ENCODE measurements around the gene ZNF324. TPM values are rescaled to one million over a fixed set of nuclear protein-coding genes. Genes with fewer than 3 reads are reported as not detected.
"Not testable (repeated sequence)": the region's sequence is repeated elsewhere in the genome, so short reads cannot be mapped to it uniquely, and the experiment has no call there.

The ZNF324 gene
- polyA plus RNA-seq, 1 of the 3 experiments (the other 2 are of a cell fraction), result 5.6 TPM

DNA sequence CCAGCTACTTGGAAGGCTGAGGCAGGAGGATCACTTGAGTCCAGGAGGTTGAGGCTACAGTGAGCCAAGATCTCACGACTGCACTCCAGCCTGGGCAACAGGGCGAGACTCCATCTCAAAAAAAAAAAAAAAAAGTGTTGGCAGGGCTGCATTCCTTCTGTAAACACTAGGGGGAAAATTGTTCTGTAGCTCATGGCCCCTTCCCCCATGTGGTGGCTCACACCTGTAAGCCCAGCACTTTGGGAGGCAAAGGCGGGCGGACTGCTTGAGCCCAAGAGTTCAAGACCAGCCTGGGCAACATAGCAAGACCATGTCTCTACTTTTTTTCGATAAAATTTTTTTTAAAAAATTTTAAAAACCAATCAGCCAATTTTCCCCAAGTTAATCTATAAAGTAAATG, 17.5 kb downstream of the ZNF324 start:
- H3K27me3 ChIP-seq (ENCODE audit: insufficient read depth); POLR2A ChIA-PET; H3K9me2 ChIP-seq; H3F3A ChIP-seq (replicated peaks; ENCODE audit: insufficient read depth); H3K79me2 ChIP-seq (ENCODE audit: insufficient read depth); H3K4me2 ChIP-seq; H3K27ac ChIP-seq (ENCODE audit: low read depth in 2 of 2, low read length in 1 of 2); H3K9ac ChIP-seq; H3K4me3 ChIP-seq (ENCODE audit: low read depth in 2 of 2, low read length in 1 of 2); DNase-seq; H3K4me1 ChIP-seq (ENCODE audit: control insufficient read depth in 1 of 2, insufficient read depth in 2 of 2, low read depth in 1 of 2, low read length in 1 of 2); H2AFZ ChIP-seq (ENCODE audit: low read depth); H4K20me1 ChIP-seq (ENCODE audit: insufficient read depth); H3K9me3 ChIP-seq: not testable (repeated sequence)
- 85% methylated on average over 5 of the region's 5 CpGs for WGBS (ENCODE audit: low lambda C conversion rate)
- CTCF ChIA-PET, result interaction anchor here (0.8 to 1.4 kb wide), 2 partner anchors 11 to 35 kb away, joined by 3 to 4 read pairs; no protein-coding TSS in a partner anchor
- peaks cover 0 to 12% of the 10 kb centered on the region in 2 experiments for H3K36me3 ChIP-seq (replicated peaks in 1 of 2; ENCODE audit: control insufficient read depth in 1 of 2, insufficient read depth in 2 of 2, low read length in 1 of 2)
- TF ChIP-seq, protein P1, sequence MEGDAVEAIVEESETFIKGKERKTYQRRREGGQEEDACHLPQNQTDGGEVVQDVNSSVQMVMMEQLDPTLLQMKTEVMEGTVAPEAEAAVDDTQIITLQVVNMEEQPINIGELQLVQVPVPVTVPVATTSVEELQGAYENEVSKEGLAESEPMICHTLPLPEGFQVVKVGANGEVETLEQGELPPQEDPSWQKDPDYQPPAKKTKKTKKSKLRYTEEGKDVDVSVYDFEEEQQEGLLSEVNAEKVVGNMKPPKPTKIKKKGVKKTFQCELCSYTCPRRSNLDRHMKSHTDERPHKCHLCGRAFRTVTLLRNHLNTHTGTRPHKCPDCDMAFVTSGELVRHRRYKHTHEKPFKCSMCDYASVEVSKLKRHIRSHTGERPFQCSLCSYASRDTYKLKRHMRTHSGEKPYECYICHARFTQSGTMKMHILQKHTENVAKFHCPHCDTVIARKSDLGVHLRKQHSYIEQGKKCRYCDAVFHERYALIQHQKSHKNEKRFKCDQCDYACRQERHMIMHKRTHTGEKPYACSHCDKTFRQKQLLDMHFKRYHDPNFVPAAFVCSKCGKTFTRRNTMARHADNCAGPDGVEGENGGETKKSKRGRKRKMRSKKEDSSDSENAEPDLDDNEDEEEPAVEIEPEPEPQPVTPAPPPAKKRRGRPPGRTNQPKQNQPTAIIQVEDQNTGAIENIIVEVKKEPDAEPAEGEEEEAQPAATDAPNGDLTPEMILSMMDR (IDR thresholded peaks at IDR 0.05), result peak; percentile 30; the same call in 1 of the 2 replicates

DNA sequence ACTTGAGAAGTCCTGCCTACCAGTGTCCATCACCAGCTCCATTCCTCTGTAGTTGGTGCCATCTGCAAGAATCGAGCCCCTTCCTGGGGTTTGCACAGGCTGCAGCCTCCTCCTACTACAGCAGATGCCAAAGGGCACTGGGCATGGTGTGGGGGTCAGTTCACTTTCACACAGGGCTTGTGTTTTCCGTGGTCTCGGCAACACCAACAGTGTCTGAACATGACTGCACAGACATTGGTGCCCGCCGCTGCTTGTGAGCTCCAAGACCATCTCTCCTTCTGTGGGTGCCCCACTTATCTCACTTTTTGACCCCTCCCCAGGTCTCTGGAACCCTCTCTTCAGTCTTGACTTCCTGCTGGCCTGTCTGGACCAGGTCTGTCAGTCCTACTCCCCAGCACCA, 24.5 kb downstream of the ZNF324 start:
- H4K20me1 ChIP-seq (ENCODE audit: insufficient read depth), result no peaks in the 10 kb centered on the region
- no peaks in the 10 kb centered on the region for H3K9me2 ChIP-seq
- no peak overlapping the region for H3K4me3 ChIP-seq (ENCODE audit: low read depth in 2 of 2, low read length in 1 of 2)
- ChIA-PET POLR2A (no interaction called here), CTCF (no interaction called here)
- no peaks in the 10 kb centered on the region for H3F3A ChIP-seq (replicated peaks; ENCODE audit: insufficient read depth)
- 88% methylated on average over 5 of the region's 5 CpGs for WGBS (ENCODE audit: low lambda C conversion rate)
- no peak for DNase-seq
- H3K36me3 ChIP-seq (replicated peaks in 1 of 2; ENCODE audit: control insufficient read depth in 1 of 2, insufficient read depth in 2 of 2, low read length in 1 of 2), result no peaks in the 10 kb centered on the region
- H3K4me2 ChIP-seq, result no peak overlapping the region
- H3K27ac ChIP-seq (ENCODE audit: low read depth in 2 of 2, low read length in 1 of 2), result no peak overlapping the region
- TF ChIP-seq, protein P2, sequence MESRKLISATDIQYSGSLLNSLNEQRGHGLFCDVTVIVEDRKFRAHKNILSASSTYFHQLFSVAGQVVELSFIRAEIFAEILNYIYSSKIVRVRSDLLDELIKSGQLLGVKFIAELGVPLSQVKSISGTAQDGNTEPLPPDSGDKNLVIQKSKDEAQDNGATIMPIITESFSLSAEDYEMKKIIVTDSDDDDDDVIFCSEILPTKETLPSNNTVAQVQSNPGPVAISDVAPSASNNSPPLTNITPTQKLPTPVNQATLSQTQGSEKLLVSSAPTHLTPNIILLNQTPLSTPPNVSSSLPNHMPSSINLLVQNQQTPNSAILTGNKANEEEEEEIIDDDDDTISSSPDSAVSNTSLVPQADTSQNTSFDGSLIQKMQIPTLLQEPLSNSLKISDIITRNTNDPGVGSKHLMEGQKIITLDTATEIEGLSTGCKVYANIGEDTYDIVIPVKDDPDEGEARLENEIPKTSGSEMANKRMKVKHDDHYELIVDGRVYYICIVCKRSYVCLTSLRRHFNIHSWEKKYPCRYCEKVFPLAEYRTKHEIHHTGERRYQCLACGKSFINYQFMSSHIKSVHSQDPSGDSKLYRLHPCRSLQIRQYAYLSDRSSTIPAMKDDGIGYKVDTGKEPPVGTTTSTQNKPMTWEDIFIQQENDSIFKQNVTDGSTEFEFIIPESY (IDR thresholded peaks at IDR 0.05; ENCODE audit: borderline replicate concordance, low read depth), result no peak
- TF ChIP-seq RAD21 (IDR thresholded peaks at IDR 0.05; ENCODE audit: low read length) (no peak), SMC3 (IDR thresholded peaks at IDR 0.05; ENCODE audit: low read depth, low read length) (no peak), SIN3A (IDR thresholded peaks at IDR 0.05; ENCODE audit: borderline replicate concordance, low read depth, low read length) (no peak), YY1 (IDR thresholded peaks at IDR 0.05; ENCODE audit: low read depth) (no peak), TAF1 (IDR thresholded peaks at IDR 0.05; ENCODE audit: borderline replicate concordance, low read depth, low read length) (no peak), MXI1 (IDR thresholded peaks at IDR 0.05; ENCODE audit: low read depth, low read length) (no peak)
- TF ChIP-seq, protein P3, sequence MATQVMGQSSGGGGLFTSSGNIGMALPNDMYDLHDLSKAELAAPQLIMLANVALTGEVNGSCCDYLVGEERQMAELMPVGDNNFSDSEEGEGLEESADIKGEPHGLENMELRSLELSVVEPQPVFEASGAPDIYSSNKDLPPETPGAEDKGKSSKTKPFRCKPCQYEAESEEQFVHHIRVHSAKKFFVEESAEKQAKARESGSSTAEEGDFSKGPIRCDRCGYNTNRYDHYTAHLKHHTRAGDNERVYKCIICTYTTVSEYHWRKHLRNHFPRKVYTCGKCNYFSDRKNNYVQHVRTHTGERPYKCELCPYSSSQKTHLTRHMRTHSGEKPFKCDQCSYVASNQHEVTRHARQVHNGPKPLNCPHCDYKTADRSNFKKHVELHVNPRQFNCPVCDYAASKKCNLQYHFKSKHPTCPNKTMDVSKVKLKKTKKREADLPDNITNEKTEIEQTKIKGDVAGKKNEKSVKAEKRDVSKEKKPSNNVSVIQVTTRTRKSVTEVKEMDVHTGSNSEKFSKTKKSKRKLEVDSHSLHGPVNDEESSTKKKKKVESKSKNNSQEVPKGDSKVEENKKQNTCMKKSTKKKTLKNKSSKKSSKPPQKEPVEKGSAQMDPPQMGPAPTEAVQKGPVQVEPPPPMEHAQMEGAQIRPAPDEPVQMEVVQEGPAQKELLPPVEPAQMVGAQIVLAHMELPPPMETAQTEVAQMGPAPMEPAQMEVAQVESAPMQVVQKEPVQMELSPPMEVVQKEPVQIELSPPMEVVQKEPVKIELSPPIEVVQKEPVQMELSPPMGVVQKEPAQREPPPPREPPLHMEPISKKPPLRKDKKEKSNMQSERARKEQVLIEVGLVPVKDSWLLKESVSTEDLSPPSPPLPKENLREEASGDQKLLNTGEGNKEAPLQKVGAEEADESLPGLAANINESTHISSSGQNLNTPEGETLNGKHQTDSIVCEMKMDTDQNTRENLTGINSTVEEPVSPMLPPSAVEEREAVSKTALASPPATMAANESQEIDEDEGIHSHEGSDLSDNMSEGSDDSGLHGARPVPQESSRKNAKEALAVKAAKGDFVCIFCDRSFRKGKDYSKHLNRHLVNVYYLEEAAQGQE (IDR thresholded peaks at IDR 0.05; ENCODE audit: low read depth, low read length), result no peak
- TF ChIP-seq, protein P4, sequence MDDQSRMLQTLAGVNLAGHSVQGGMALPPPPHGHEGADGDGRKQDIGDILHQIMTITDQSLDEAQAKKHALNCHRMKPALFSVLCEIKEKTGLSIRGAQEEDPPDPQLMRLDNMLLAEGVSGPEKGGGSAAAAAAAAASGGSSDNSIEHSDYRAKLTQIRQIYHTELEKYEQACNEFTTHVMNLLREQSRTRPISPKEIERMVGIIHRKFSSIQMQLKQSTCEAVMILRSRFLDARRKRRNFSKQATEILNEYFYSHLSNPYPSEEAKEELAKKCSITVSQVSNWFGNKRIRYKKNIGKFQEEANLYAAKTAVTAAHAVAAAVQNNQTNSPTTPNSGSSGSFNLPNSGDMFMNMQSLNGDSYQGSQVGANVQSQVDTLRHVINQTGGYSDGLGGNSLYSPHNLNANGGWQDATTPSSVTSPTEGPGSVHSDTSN (IDR thresholded peaks at IDR 0.05), result no peak
- TF ChIP-seq, protein P5, sequence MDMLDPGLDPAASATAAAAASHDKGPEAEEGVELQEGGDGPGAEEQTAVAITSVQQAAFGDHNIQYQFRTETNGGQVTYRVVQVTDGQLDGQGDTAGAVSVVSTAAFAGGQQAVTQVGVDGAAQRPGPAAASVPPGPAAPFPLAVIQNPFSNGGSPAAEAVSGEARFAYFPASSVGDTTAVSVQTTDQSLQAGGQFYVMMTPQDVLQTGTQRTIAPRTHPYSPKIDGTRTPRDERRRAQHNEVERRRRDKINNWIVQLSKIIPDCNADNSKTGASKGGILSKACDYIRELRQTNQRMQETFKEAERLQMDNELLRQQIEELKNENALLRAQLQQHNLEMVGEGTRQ (IDR thresholded peaks at IDR 0.05; ENCODE audit: borderline replicate concordance, low read depth, low read length), result no peak
- no peak overlapping the region for H2AFZ ChIP-seq (ENCODE audit: low read depth)
- no peaks in the 10 kb centered on the region for H3K4me1 ChIP-seq (ENCODE audit: control insufficient read depth in 1 of 2, insufficient read depth in 2 of 2, low read depth in 1 of 2, low read length in 1 of 2)
- no peak overlapping the region for H3K9ac ChIP-seq
- H3K79me2 ChIP-seq (ENCODE audit: insufficient read depth), result no peaks in the 10 kb centered on the region
- no peaks in the 10 kb centered on the region for H3K27me3 ChIP-seq (ENCODE audit: insufficient read depth)
- no peaks in the 10 kb centered on the region for H3K9me3 ChIP-seq
